Right atrium auricular region (tissue), 2 donors: ENCODE data around the gene FADS3. TPM values are rescaled to one million over a fixed set of nuclear protein-coding genes. Genes with fewer than 3 reads are reported as not detected.

ENCODE experiments used
- DNase-seq: peaks from one replicate; pipeline ENCODE4 v3.0.0-alpha.2; 2019; ENCODE audit warnings: low spot score
- H3K27ac ChIP-seq, 2 donors: fragments of 200-600 bp; sonication (generic); 1 replicate in 1 of 2; 2 replicates in 1 of 2; pipeline ENCODE4 v1.5.1; 2016 to 2019
- H3K27me3 ChIP-seq, 2 donors: fragments of 200-600 bp; sonication (generic); one replicate each; pipeline versions ENCODE4 v1.5.1 to v1.6.0; 2017 to 2019
- H3K36me3 ChIP-seq: fragments of 200-600 bp; sonication (generic); one replicate; pipeline ENCODE4 v1.5.1; 2016
- H3K4me1 ChIP-seq, 2 donors: fragments of 200-600 bp; sonication (generic); one replicate each; pipeline versions ENCODE4 v1.5.1 to v1.6.0; 2017 to 2019
- H3K4me3 ChIP-seq, 2 donors: fragments of 200-600 bp; sonication (generic); 1 replicate in 1 of 2; 2 replicates in 1 of 2; pipeline ENCODE4 v1.5.1; 2017 to 2019; ENCODE audit warnings: mild to moderate bottlenecking in 1 of 2, moderate library complexity in 1 of 2
- H3K9me3 ChIP-seq, 2 donors: fragments of 200-600 bp; sonication (generic); one replicate each; pipeline ENCODE4 v1.5.1; 2019
- total RNA-seq, 2 donors: library from RNA; depleted of rRNA; stranded (reverse); fragments of >200 nt; gene quantifications; one replicate each; pipeline ENCODE4 v1.1.0, GENCODE V29; 2016
- TF ChIP-seq, protein P1 (sequence below), 2 donors: fragments of 200-600 bp; sonication (generic); IDR thresholded peaks; one replicate each; pipeline ENCODE4 v1.5.1; 2019; ENCODE audit warnings: antibody characterized with exemption in 2 of 2

The FADS3 gene
- total RNA-seq, 2 donors from 2014 or later: 48.7 to 93.0 TPM

DNA sequence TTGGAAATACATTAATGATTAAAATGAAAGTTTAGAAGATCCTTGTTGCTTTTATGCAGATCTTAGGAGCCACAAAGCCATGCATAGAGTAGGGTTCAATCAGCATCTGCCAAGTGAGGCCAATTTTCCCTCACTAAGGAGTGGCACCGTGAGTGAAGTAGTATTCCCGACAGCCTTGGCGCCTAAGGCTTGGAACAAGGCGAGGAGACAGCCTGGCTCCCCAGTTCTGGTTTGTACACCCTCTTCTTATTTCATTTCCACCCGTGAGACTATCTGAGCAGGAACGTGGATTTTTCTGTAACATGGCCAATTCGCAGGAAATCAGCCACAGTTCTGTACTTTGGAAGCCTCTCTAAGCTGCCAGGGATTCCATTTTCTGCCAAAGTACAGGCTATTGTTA is 40.7 kb downstream of the FADS3 start:
- Histone ChIP-seq H3K4me1 (peaks cover 0 to 17% of the 10 kb centered on the region in 2 donors), H3K4me3 (no peak overlapping the region), H3K27me3 (no peaks in the 10 kb centered on the region), H3K36me3 (no peaks in the 10 kb centered on the region), H3K9me3 (no peaks in the 10 kb centered on the region), H3K27ac (peak overlapping the region; percentile 43 to 74)
- no peak for DNase-seq
- TF ChIP-seq, protein P1, sequence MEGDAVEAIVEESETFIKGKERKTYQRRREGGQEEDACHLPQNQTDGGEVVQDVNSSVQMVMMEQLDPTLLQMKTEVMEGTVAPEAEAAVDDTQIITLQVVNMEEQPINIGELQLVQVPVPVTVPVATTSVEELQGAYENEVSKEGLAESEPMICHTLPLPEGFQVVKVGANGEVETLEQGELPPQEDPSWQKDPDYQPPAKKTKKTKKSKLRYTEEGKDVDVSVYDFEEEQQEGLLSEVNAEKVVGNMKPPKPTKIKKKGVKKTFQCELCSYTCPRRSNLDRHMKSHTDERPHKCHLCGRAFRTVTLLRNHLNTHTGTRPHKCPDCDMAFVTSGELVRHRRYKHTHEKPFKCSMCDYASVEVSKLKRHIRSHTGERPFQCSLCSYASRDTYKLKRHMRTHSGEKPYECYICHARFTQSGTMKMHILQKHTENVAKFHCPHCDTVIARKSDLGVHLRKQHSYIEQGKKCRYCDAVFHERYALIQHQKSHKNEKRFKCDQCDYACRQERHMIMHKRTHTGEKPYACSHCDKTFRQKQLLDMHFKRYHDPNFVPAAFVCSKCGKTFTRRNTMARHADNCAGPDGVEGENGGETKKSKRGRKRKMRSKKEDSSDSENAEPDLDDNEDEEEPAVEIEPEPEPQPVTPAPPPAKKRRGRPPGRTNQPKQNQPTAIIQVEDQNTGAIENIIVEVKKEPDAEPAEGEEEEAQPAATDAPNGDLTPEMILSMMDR (IDR thresholded peaks at IDR 0.05): no peak

DNA sequence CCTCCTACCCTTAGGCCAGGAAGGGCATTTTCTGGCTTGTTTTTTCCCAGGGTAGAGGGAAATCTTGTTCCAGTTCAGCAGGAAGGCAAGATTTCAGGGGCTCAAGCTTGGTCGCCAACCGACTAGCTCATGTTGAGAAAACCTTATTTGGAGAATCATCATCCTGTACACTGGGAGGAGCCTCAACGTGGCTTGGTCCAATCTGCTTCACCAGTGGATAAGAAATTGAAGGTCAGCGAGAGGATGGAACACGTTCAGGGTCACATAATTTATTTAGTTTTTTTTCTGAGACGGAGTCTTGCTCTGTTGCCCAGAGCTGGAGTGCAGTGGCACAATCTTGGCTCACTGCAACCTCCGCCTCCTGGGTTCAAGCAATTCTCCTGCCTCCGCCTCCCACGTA is 42.7 kb downstream of the FADS3 start:
- TF ChIP-seq, protein P1 (IDR thresholded peaks at IDR 0.05): no peak
- no peaks in the 10 kb centered on the region for H3K36me3 ChIP-seq

DNA sequence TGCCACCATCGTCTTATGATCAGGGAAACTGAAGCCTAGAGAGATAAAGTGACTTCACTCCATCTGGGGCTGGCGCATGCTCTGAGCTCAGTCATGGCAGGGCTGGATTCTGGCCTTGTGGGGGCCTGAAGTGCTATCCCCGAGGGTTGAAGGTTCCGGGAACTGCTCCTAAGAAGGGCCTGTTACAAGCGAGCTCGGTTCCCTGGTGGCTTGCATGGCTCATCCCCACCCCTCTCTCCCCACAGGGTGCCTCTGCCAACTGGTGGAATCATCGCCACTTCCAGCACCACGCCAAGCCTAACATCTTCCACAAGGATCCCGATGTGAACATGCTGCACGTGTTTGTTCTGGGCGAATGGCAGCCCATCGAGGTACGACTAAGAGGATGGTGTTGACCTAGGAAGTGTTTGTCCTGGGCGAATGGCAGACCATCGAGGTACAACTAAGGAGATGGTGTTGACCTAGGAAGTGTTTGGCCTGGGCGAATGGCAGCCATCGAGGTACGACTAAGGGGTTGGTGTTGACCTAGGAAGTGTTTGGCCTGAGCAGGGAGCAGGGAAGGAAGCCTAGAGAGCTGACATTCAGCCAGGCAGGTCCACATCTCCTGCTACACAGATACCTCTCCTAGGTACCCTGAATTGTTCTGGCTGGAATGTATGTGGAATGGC is 43.3 kb downstream of the FADS3 start:
- Histone ChIP-seq H3K36me3 (no peaks in the 10 kb centered on the region), H3K4me3 (no peak overlapping the region)
- TF ChIP-seq, protein P1 (IDR thresholded peaks at IDR 0.05): no peak

More for the DNA sequence above, 42.7 kb downstream of the FADS3 start:
- no peaks in the 10 kb centered on the region for H3K27me3 ChIP-seq
- DNase-seq: no peak
- H3K27ac ChIP-seq: no peak overlapping the region
- no peak overlapping the region for H3K4me3 ChIP-seq
- no peaks in the 10 kb centered on the region for H3K9me3 ChIP-seq
- H3K4me1 ChIP-seq: peaks cover 0 to 17% of the 10 kb centered on the region in 2 donors

DNA sequence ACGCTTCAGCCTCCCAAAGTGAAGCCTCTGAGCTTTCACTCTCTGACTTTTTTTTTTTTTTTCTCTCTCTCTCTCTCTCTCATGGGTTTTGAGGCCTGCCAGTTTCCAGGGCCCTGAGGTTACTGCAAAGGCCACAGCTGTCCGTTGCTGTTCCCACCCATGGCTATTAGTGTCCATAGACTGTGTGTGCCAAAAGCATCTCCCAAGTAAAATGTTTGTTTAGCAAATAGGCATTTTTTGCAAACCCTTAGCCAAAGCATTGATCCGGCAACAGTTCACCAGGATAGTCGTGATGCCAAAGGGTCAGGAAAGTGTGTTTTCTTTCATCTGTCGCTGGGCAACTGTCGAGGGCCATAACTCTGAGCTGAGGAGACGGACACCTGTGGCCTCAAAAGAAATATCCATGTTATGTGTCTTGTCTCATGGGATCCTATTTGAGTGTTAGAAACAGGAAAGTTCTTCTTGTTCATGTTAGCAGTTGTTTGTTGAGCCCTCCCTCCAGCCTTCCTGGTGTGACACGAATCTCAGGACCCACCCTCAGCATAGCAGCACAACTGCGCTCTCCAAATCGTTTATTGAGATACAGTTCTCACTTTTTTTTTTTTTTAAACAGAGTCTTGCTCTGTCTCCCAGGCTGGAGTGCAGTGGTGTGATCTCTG is 44.9 kb downstream of the FADS3 start:
- no peak overlapping the region for H3K27ac ChIP-seq
- H3K36me3 ChIP-seq: no peaks in the 10 kb centered on the region
- TF ChIP-seq, protein P1 (IDR thresholded peaks at IDR 0.05): no peak
- H3K4me3 ChIP-seq: no peak overlapping the region
- no peaks in the 10 kb centered on the region for H3K9me3 ChIP-seq
- DNase-seq: no peak
- H3K4me1 ChIP-seq: peaks cover 0 to 17% of the 10 kb centered on the region in 2 donors
- H3K27me3 ChIP-seq: no peaks in the 10 kb centered on the region

More for the DNA sequence above, 43.3 kb downstream of the FADS3 start:
- Histone ChIP-seq H3K27me3 (no peaks in the 10 kb centered on the region), H3K9me3 (no peaks in the 10 kb centered on the region), H3K4me1 (peaks cover 0 to 17% of the 10 kb centered on the region in 2 donors), H3K27ac (no peak overlapping the region)
- no peak for DNase-seq

DNA sequence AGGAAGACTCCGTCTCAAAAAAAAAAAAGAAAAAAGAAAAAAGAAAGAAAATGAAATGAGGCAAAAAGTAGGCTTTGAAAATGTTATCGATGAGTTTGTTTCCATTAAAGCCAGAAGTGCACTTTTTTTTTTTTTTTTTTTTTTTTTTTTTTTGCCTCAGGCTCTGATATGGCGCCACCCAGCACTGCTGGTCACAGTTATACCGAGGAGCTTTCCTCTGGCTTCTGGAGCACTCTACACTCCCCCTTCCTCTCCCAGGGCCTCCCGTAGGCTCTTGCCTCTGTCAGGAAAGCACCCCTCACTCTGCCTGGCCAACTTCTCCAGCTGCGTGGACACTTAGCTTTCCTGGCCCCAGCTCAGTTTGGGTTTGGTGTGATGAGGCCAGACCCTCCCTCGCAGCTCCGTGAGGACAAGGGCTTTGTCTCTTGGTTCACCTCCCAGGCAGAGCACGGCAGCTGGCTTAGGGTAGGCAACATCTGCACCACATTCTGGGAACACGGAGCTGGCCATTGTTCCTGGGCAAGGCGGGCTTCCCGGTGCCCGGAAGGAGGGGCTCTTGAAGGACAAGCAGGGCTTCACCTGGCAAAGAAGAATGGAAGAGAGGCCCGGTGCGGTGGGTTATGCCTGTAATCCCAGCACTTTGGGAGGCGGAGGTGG is 46.3 kb downstream of the FADS3 start:
- no peaks in the 10 kb centered on the region for H3K9me3 ChIP-seq
- H3K36me3 ChIP-seq: no peaks in the 10 kb centered on the region
- TF ChIP-seq, protein P1 (IDR thresholded peaks at IDR 0.05): no peak
- peaks cover 0 to 6% of the 10 kb centered on the region in 2 donors for H3K4me1 ChIP-seq
- no peak overlapping the region for H3K27ac ChIP-seq
- H3K4me3 ChIP-seq: no peak overlapping the region
- no peak for DNase-seq
- no peaks in the 10 kb centered on the region for H3K27me3 ChIP-seq
